T47D (cell line): ENCODE measurements around the gene TST.
A peak's percentile ranks its signal among the peaks of the same experiment; 100 is the strongest.

ENCODE experiments used
- DNase-seq, 2 experiments: peaks; one replicate each; pipeline versions ENCODE4 v3.0.0 to v3.0.0-alpha.2; 2011 to 2012; ENCODE audit warnings: low read depth in 1 of 2, low spot score in 1 of 2
- JUND ChIP-seq: IDR thresholded peaks from 2 replicates; pipeline ENCODE4 v1.6.1; 2012; ENCODE audit warnings: low read depth
- in situ Hi-C: cut with HindIII; loops from 2 replicates; pipeline ENCODE4 v1.10.0; 2016; ENCODE audit warnings: low sequenced_read_pairs, low pct_unique_long_range_greater_than_20kb

The TST gene

DNA sequence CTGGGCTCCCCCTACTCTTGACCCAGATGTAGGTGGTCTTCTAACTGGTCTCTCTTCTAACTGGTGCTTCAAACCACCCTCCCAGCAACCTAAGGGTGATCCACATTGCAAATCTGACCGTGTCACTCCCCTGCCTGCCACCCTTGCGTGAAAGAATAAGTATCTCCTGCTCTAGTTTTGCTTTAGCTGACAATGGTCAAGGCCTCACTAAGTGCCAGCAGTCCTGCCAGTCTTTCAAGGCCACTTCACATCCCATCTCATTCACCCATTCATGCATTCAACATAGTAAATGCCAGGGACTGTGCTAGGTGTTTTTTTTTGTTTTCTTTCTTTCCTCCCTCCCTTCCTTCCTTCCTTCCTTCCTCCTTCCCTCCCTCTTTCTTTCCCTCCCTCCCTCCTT lies 30.0 kb upstream of the TST start:
- no peak for TF ChIP-seq JUND
- DNase-seq, result no peak
- in situ Hi-C loops, result no loop called here

DNA sequence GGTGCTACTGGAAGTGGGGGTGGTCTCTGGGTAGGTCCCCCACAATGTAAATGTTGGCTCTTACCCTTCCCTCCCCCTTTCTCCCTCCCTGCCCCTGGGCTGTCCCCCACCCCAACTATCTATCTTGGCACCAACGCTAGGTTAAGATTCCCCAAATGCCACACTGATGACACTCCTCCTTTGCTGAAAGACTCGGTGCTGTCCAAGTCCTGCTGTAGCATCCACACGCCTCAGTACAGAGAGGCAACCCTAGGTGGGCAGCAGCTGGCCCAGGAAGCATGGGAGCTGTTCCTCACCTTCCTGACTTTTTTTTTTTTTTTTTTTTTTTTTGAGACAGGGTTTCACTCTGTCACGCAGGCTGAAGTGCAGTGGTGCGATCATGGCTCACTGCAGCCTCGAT lies 28.9 kb upstream of the TST start:
- DNase-seq, result no peak
- no peak for TF ChIP-seq JUND
- in situ Hi-C loops, result no loop called here

GRCh38 chr22:37047006-37047405 lies 27.8 kb upstream of the TST start:
- DNase-seq, result no peak
- TF ChIP-seq JUND, result no peak
- in situ Hi-C loops, result no loop called here

DNA sequence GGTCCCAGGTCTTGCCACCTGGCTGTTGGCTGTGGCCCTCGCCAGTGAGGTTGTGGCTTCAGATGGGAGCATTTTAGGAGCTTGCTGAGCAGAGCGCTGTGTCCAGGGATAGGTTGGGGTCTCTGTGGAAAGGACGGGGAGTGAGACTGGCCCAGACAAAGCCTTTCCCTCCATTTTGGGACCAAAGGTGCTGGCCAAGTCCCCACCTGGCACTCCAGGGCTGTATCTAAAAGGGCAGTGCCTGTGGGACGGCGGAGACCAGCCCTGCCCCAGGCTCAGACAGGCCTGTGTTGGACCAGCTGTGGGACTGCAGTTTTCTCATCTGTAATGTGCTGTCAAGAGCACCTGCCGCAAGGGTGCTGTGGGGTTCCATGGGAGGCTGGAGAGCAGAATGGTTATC lies 27.3 kb upstream of the TST start:
- no peak for TF ChIP-seq JUND

GRCh38 chr22:37045958-37046357 lies 26.7 kb upstream of the TST start:
- in situ Hi-C loops, result no loop called here
- no peak for DNase-seq
- no peak for TF ChIP-seq JUND

More for the DNA sequence above, 27.3 kb upstream of the TST start:
- in situ Hi-C loops, result no loop called here
- DNase-seq, result no peak

DNA sequence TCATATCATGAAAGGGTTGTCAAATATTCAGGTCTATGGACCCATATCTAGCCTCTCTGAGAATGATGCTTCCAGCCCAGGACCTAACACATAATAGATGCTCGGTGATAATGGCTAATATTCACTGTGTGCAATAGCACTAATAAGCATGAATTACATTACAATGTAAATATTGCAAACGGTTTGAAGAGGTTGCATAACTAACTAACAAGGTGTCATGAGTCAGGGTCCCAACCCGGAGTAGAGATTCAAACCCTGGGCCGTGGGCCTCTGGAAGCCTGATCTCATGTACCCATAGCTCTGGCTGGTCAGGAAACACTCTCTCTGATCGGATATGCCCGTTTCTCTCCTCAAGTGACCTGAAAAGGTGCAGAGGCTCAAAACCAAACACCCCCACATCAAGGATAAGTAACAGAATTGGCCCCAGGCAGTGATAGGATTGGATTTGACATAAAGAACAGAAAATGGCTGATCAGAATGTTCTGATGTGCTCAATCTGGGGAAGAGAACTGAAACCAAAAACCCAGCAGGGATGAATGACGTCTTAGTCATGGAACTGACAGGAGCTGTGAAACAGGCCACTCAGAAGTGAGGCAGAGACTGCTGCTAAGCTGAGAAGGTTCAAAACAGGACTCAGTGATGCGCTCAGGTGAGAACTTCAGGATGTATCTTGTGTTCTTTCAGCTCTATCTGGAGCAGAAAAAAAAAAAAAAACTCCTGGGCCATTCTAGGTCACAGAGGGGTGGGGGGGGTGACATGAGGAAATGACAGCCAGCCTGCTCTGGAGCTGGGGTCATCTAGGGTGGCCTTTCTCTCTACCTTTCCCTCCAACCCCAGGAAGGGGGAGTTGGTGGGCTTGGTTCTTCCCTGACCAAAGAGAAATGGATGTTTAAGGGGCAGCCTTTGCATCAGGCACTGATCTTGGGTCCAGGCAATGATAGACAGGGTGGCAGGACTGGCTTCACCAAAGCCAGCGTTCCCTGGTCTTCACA lies 25.7 kb upstream of the TST start:
- no peak for DNase-seq
- in situ Hi-C loops, result no loop called here
- no peak for TF ChIP-seq JUND

GRCh38 chr22:37043828-37044538 lies 24.7 kb upstream of the TST start:
- no peak for TF ChIP-seq JUND
- in situ Hi-C loops, result no loop called here
- peak; percentile 77 to 80 for DNase-seq

GRCh38 chr22:37043209-37043827 lies 24.1 kb upstream of the TST start:
- in situ Hi-C loops, result no loop called here
- no peak for TF ChIP-seq JUND
- no peak for DNase-seq

DNA sequence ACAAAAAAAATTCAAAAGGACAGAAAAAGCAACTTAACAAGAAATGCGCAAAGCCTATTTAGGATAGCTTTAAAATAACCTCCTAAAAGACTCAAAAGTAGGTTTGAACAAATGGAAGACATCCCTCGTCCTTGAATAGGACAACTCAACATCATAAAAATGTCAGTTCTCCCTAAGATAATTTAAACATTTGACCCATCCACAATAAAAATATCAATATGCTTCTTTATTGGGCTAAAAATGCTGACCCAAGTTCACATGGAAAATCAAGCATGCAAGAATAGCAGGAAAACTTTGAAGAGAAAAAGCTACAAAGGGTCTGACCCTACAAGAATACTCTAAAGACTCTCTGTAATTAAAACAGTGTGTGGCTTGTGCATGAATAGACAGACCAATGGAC lies 20.2 kb upstream of the TST start:
- no peak for DNase-seq
- no peak for TF ChIP-seq JUND
- in situ Hi-C loops, result no loop called here

DNA sequence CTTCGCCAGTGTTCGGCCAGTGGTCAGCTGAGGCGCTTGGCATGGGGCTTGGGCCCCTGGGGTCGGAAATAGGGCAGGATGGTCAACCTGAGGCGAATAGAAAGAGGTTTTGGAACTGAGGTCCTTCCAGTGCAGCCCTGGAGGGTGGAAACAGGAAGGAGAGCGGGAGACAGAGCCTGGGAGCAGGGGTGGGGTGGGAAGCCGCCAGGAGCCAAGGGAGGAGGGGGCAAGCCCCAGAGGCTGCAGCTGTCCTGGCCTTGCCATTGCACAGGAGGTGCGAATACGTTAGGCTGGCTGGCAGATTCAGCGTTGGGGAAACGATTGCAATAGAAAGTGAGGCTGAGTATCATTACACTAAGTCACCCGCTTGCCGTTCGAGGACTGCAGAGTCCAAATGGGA lies 18.4 kb upstream of the TST start:
- TF ChIP-seq JUND, result no peak
- in situ Hi-C loops, result no loop called here
- DNase-seq, result no peak

DNA sequence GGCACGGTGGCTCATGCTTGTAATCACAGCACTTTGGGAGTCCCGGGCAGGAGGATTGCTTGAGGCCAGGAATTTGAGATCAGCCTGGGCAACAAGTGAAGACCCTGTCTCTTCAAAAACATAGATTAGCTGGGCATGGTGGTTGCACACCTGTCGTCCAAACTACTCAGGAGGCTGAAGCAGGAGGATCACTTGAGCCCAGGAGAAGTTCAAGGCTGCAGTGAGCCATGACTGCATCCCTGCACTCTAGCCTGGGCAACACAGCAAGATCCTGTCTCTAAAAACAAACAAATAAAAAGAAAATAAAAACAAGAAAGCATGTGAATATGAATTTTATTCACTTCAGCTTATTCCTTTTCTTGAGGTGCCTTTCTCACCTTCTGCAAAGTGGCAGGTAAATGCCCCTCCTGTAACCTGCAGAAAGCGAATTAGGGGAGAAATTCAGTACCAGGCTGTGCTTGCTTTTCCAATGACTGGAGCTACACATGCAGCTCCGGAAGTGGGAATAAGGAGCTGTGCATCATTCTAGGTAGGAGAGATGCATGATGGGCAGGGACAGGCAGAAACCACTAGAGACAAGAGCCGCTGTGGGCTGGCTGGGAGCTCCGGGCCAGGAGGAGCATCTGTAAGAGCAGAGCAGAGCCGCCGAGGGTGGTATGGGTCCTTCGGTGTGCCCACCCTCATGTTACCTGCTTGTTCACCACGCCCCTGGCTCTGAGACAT lies 17.6 kb upstream of the TST start:
- no peak for TF ChIP-seq JUND
- in situ Hi-C loops, result no loop called here

More for the DNA sequence above, 17.6 kb upstream of the TST start:
- no peak for DNase-seq
